ENCODE data around the gene CLDN24.

Gene CLDN24

DNA sequence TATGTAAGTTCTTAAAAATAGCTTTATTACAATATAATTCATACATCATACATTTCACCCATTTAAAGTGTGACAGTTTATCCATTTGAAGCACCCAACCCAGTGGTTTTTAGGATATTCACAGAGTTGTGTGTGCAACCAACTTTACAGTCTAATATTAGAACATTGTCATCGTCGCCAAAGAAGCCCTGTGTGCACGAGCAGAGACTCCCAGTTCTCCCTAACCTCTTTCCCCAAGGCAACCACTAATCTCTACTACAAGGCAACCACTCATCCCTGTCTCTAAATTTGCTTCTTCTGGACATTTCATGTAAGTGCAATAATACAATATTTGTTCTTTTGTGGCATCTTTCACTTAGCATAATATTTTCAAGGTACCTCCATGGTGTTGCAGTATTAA is 49.8 kb downstream of the CLDN24 start:
- no peak for DNase-seq

Data from stimulated activated CD4-positive, alpha-beta T cell treated with anti-CD3 and anti-CD28 coated beads, Interleukin-15, amount 100 ng/mL, for 24 hours (primary cell).